GM23338 (cell line): ENCODE measurements around the gene OR6N1.

Experiments used
- POLR2AphosphoS5 ChIP-seq: IDR thresholded peaks from 2 replicates; pipeline ENCODE4 v1.6.1; 2016; ENCODE audit warnings: antibody characterized with exemption, low read depth
- TF ChIP-seq, protein P1 (sequence below), 2 experiments: fragments of 200-600 bp in 1 of 2; sonication (generic) in 1 of 2; conservative IDR thresholded peaks; 2 replicates each; pipeline versions ENCODE4 v1.5.1 to v1.6.1; 2016 to 2017; ENCODE audit warnings: antibody characterized with exemption in 2 of 2, low read depth in 2 of 2, mild to moderate bottlenecking in 2 of 2, moderate library complexity in 1 of 2

DNA sequence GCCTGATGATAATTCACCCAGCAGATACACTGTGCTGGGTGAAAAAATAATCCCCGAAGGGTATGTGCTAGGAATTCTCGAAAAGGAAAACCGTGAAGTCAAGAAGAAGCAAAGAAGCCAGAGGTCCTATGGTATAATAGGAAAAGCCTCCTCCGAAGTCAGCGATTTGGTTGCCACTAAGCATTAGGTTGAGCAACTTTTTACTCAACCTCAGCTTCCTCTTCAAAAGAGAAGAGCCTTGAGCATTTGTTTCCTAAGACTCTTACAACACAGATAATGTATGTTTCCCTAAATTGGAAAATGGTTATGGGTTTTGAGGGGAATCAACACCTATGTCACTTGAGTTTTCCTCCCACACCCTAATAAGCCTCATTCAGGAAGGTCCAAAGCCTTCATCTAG is 37.9 kb upstream of the OR6N1 start:
- no peak for TF ChIP-seq POLR2AphosphoS5
- TF ChIP-seq, protein P1, sequence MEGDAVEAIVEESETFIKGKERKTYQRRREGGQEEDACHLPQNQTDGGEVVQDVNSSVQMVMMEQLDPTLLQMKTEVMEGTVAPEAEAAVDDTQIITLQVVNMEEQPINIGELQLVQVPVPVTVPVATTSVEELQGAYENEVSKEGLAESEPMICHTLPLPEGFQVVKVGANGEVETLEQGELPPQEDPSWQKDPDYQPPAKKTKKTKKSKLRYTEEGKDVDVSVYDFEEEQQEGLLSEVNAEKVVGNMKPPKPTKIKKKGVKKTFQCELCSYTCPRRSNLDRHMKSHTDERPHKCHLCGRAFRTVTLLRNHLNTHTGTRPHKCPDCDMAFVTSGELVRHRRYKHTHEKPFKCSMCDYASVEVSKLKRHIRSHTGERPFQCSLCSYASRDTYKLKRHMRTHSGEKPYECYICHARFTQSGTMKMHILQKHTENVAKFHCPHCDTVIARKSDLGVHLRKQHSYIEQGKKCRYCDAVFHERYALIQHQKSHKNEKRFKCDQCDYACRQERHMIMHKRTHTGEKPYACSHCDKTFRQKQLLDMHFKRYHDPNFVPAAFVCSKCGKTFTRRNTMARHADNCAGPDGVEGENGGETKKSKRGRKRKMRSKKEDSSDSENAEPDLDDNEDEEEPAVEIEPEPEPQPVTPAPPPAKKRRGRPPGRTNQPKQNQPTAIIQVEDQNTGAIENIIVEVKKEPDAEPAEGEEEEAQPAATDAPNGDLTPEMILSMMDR (conservative IDR thresholded peaks at IDR 0.05; ENCODE audit: low read depth in 2 of 2) = no peak
